ENCODE measurements around the gene TIRAP. TPM values are rescaled to one million over a fixed set of nuclear protein-coding genes. Genes with fewer than 3 reads are reported as not detected.

Gene TIRAP
- total and polyA plus RNA-seq, 9 of the 15 experiments (the other 6 are each of a cell fraction or from before 2014, with no cell fraction given): 0.60 to 8.7 (median 3.7) TPM

GRCh38 chr11:126337126-126337473 lies 54.2 kb downstream of the TIRAP start (continued):
- TF ChIP-seq ZNF717 (CRISPR knock-in tag; IDR thresholded peaks at IDR 0.05) (no peak), CREB1 (IDR thresholded peaks at IDR 0.05) (no peak), CREB1 (CRISPR knock-in tag; IDR thresholded peaks at IDR 0.05) (no peak), DEAF1 (CRISPR knock-in tag; IDR thresholded peaks at IDR 0.05) (no peak), DDX20 (tag; IDR thresholded peaks at IDR 0.05; ENCODE audit: low read depth) (no peak), EZH2 (IDR thresholded peaks at IDR 0.05; ENCODE audit: borderline replicate concordance, low read depth, low read length) (no peak), USF2 (CRISPR knock-in tag; IDR thresholded peaks at IDR 0.05) (no peak)

GRCh38 chr11:126337474-126338241 lies 54.8 kb downstream of the TIRAP start:
- ChIA-PET CTCF (ENCODE audit: low intra/inter-chr PET ratio) (no interaction called here), POLR2A (interaction anchor here (1.1 kb wide), 1 partner anchor 8 kb away, joined by 4 read pairs; no protein-coding TSS in a partner anchor)
- no TSS peak for BruUV-seq (replicated peaks)
- H3K36me3 ChIP-seq (ENCODE audit: control insufficient read depth, insufficient read depth, low read length): peaks cover 23% of the 10 kb centered on the region; the same call in 1 of the 3 replicates
- in situ Hi-C loops (cut with MboI) (no loop called here), intact Hi-C loops (cut with micrococcal nuclease) (no loop called here)
- WGBS (ENCODE audit: insufficient coverage, low coverage, missing lambda C conversion rate): 79% methylated on average over 15 of the region's 15 CpGs
- peak overlapping the region in 1 of 2 experiments; percentile 20; a peak in 1 of 4 replicates for H3K9ac ChIP-seq (ENCODE audit: insufficient read depth in 1 of 2, low read depth in 2 of 2, low read length in 2 of 2)
- TF ChIP-seq BHLHE40 (IDR thresholded peaks at IDR 0.05; ENCODE audit: low read length) (no peak), THRAP3 (IDR thresholded peaks at IDR 0.05; ENCODE audit: borderline replicate concordance) (no peak), PHF20 (IDR thresholded peaks at IDR 0.05; ENCODE audit: partially characterized antibody) (no peak), ZNF165 (CRISPR knock-in tag; IDR thresholded peaks at IDR 0.05; ENCODE audit: borderline replicate concordance) (no peak), POLR2G (IDR thresholded peaks at IDR 0.05; ENCODE audit: low read depth, low read length) (0 out of 2 replicates have a peak, but pooled peaks have one; percentile 15), ATF3 (IDR thresholded peaks at IDR 0.05) (no peak), ATF3 (CRISPR knock-in tag; conservative IDR thresholded peaks at IDR 0.05) (no peak), ZNF12 (CRISPR knock-in tag; IDR thresholded peaks at IDR 0.05) (no peak), THRA (IDR thresholded peaks at IDR 0.05) (no peak)
- no peak overlapping the region for H3K4me2 ChIP-seq (ENCODE audit: insufficient read depth, low read length)
- H3K4me3 ChIP-seq: no peak overlapping the region
- H3K9me3 ChIP-seq (replicated peaks; ENCODE audit: control insufficient read depth, insufficient read depth, low read depth, low read length): no peaks in the 10 kb centered on the region
- H3K79me2 ChIP-seq (ENCODE audit: control insufficient read depth, insufficient read depth, low read length): no peaks in the 10 kb centered on the region
- DNase-seq (ENCODE audit: extremely low read depth in 1 of 4, low spot score in 3 of 4) (no peak), ATAC-seq (no peak), FAIRE-seq (no peak)
- peaks cover 3% of the 10 kb centered on the region for H3K9me1 ChIP-seq (ENCODE audit: control insufficient read depth, insufficient read depth, low read length)
- H4K20me1 ChIP-seq (replicated peaks; ENCODE audit: control insufficient read depth, insufficient read depth, low read length): no peaks in the 10 kb centered on the region
- peaks cover 5 to 16% of the 10 kb centered on the region in 2 experiments; a peak in 4 of 5 replicates for H3K4me1 ChIP-seq (replicated peaks in 1 of 2; ENCODE audit: control insufficient read depth in 2 of 2, insufficient read depth in 2 of 2, low read length in 2 of 2)
- no peak overlapping the region for H3K27ac ChIP-seq (ENCODE audit: extremely low read depth, low read depth, low read length)
- no peaks in the 10 kb centered on the region for H3K27me3 ChIP-seq (ENCODE audit: control insufficient read depth in 2 of 2, insufficient read depth in 2 of 2, low read length in 2 of 2)
- no peak overlapping the region for H2AFZ ChIP-seq (ENCODE audit: low read depth, low read length)

Data from K562 (cell line).